Measurements from ENCODE around the gene PAFAH1B1. TPM values are rescaled to one million over a fixed set of nuclear protein-coding genes. Genes with fewer than 3 reads are reported as not detected.
"Not testable (repeated sequence)": the region's sequence is repeated elsewhere in the genome, so short reads cannot be mapped to it uniquely, and the experiment has no call there.

Gene PAFAH1B1
- 100 to 1,000 TPM; 104 to 128 (median 106) TPM for total RNA-seq
- 39.1 TPM for polyA plus RNA-seq
- long read RNA-seq, donor 1, full-length matches to known transcripts, result 42 of 69 reads
- long read RNA-seq, donor 1, partial matches to known transcripts, result 2 of 69 reads
- long read RNA-seq, donor 1, other reads (novel, unspliced or antisense), result 25 of 69 reads
- long read RNA-seq, donor 2, full-length matches to known transcripts, result 16 of 24 reads
- long read RNA-seq, donor 2, partial matches to known transcripts, result 1 of 24 reads
- long read RNA-seq, donor 2, other reads (novel, unspliced or antisense), result 7 of 24 reads
- long read RNA-seq, donor 3, full-length matches to known transcripts, result 44 of 85 reads
- long read RNA-seq, donor 3, partial matches to known transcripts, result 12 of 85 reads
- long read RNA-seq, donor 3, other reads (novel, unspliced or antisense), result 29 of 85 reads
- long read RNA-seq, donor 4, full-length matches to known transcripts, result 7 of 19 reads
- long read RNA-seq, donor 4, partial matches to known transcripts, result 1 of 19 reads
- long read RNA-seq, donor 4, other reads (novel, unspliced or antisense), result 11 of 19 reads

DNA sequence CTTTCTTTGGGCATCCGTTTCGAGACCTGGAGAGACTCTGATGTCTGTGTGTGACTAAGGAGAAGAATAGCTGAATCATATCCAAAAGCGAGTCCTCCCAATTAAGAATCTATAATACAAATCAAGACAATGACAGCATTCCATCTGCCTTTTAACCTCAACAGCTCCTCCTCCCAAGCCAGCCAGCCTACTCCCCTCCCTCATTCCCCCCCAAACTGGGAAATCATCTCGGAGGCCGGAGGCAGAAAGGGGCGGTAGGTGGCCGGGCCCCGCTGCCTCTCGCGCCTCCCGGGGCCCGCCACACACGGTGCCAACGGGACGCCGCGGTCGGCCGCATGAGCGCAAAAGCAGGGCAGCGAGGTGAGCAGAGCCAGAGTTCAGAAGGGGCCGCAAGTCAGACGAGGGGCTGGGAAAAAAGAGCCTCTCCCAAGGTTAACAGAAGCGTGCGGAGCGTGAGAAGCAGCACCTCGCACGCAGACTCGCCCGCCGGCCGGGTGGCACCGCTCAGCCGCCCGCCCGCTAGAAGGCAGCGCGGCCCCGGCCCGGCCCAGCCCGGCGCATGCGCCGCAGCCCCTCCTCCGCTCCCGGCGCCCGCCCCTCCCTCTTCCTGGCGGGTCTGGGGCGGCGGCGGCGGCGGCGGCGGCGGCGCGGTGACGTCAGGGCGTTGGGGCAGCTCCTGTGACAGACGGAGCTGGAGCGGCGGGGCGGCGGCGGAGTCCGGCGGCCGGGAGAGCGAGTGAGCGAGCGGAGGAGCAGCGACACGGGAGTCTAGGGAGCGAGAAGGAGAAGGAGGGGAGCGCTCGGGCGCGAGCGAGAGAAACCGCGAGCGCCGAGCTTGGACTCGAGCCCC, at the start of gene PAFAH1B1:
TSS of gene PAFAH1B1 (plus strand) at position 684 of the 850 bp plus-strand sequence. CDS start 44,635 bp downstream, outside the sequence.
- ATAC-seq, result peak; percentile 94 to 95
- Histone ChIP-seq H3K27ac (ENCODE audit: low read length) (peak within 1 kb of the TSS; percentile 87), H3K4me1 (ENCODE audit: control insufficient read depth, insufficient read depth, low read length) (no peaks in the 10 kb centered on the region), H3K4me3 (ENCODE audit: low read length) (peak within 1 kb of the TSS; percentile 98), H3K9me3 (ENCODE audit: control insufficient read depth, low read length) (no peaks in the 10 kb centered on the region), H3K27me3 (ENCODE audit: control insufficient read depth, insufficient read depth) (no peaks in the 10 kb centered on the region)
- DNase-seq, result peak; percentile 93 to 98 (median 97)
- intact Hi-C loops (cut with DNase I), result loop anchor here in 2 of 4 donors (10.0 kb wide), 1 partner anchor 72 kb away; no protein-coding TSS in a partner anchor
- WGBS, result under 1% methylated on average over 86 of the region's 86 CpGs

DNA sequence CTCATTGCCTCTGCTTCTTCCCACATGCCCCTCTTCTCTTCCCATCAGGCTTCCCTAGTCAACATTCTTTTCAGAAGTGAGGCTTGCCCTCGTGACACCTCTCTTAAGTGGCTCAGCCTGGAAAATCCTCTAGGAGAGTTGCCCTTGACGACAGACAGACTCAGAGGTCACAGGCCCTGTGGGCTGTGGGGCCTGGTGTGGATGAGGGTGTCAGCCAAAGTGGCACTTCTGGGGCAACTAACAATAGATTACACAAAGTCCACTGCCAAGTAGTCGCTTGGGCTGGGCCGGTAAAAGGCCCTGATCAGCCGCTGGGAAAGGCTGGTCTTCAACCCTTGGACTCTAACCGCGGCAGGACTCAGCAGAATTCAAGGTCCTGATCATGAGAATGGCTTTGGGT, 48.1 kb upstream of the PAFAH1B1 start:
- ATAC-seq, result peak; percentile 74 to 78
- no peak overlapping the region for H3K27ac ChIP-seq (ENCODE audit: low read length)
- intact Hi-C loops (cut with DNase I), result no loop called here

DNA sequence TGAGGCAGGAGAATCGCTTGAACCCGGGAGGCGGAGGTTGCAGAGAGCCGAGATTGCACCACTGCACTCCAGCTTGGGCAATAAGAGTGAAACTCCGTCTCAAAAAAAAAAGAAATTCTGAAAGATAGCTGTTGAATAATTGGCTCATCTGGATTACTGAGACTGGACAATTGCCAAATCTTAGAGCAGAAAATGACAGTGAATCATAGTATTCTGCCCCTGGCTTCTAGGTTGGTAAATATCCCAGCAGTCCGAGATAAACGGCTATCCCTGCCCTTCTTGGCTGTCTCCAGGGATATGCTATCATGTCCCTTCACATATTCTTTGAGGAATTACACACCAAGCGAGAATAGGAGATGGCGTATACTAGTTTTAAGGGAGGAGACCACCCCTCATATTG, 46.3 kb upstream of the PAFAH1B1 start:
- intact Hi-C loops (cut with DNase I), result no loop called here
- no peak overlapping the region for H3K27ac ChIP-seq (ENCODE audit: low read length)
- ATAC-seq (no peak), DNase-seq (no peak)
- H3K4me1 ChIP-seq (ENCODE audit: control insufficient read depth, insufficient read depth, low read length), result no peaks in the 10 kb centered on the region
- H3K4me3 ChIP-seq (ENCODE audit: low read length), result no peak overlapping the region
- WGBS, result 58% methylated on average over 9 of the region's 9 CpGs
- no peaks in the 10 kb centered on the region for H3K27me3 ChIP-seq (ENCODE audit: control insufficient read depth, insufficient read depth)
- H3K9me3 ChIP-seq (ENCODE audit: control insufficient read depth, low read length), result no peaks in the 10 kb centered on the region

More for the DNA sequence above, 48.1 kb upstream of the PAFAH1B1 start:
- DNase-seq, result peak in 2 of 3 donors; percentile 55
- no peak overlapping the region for H3K4me3 ChIP-seq (ENCODE audit: low read length)
- H3K4me1 ChIP-seq (ENCODE audit: control insufficient read depth, insufficient read depth, low read length), result no peaks in the 10 kb centered on the region
- H3K27me3 ChIP-seq (ENCODE audit: control insufficient read depth, insufficient read depth), result no peaks in the 10 kb centered on the region
- no peaks in the 10 kb centered on the region for H3K9me3 ChIP-seq (ENCODE audit: control insufficient read depth, low read length)
- 71% methylated on average over 7 of the region's 7 CpGs for WGBS

DNA sequence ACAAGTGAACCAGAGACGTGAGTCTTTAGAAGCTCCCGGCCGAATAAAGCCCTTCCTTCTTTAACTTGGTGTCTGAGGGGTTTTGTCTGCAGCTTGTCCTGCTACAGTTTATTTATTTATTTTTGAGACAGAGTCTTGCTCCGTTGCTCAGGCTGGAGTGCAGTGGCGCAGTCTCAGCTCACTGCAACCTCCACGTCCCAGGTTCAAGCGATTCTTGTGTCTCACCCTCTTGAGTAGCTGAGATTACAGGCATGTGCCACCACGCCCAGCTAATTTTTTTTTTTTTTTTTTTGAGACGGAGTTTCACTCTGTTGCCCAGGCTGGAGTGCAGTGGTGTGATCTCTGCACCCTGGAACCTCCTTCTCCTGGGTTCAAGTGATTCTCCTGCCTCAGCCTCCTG, 45.4 kb upstream of the PAFAH1B1 start:
- H3K27me3 ChIP-seq (ENCODE audit: control insufficient read depth, insufficient read depth); H3K4me3 ChIP-seq (ENCODE audit: low read length); H3K9me3 ChIP-seq (ENCODE audit: control insufficient read depth, low read length); ATAC-seq; DNase-seq; H3K4me1 ChIP-seq (ENCODE audit: control insufficient read depth, insufficient read depth, low read length); intact Hi-C loops (cut with DNase I); H3K27ac ChIP-seq (ENCODE audit: low read length): not testable (repeated sequence)
- 62% methylated on average over 9 of the region's 9 CpGs for WGBS

DNA sequence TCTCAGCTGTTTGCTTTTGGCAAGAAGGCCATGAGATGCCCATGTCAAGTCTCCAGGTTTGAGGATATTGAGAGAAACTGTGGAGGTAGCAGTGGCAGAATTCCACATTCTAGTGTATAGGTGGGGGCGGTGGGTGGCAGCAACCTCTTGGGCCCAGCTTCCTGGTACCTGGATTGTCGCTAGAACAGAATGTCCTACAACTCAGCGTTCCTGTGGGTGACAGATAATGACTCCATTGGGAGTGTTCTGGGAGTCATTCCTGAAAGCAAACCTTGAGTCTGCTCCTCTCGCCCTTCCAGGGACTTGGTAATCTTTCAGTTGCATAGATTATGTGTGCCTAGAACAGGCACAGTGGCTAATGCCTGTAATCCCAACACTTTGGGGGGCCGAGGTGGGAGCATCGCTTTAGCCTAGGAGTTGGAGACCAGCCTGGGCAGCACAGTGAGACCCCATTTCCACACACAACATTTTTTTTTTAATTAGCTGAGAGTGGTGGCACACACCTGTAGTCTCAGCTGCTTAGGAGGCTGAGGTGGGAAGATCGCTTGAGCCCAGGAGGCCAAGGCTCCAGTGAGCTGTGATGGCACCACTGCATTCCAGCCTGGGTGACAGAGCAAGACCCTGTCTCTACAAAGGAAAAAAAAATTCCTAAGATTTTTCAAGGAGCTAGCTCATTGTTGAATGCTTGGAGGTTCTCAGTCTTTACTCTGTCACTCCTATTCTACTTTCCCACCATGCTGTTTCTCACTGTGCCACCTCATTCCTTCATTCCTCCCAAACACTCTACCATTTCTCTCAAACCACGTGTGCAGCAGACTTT, 43.9 kb upstream of the PAFAH1B1 start:
- H3K27me3 ChIP-seq (ENCODE audit: control insufficient read depth, insufficient read depth), result no peaks in the 10 kb centered on the region
- H3K9me3 ChIP-seq (ENCODE audit: control insufficient read depth, low read length), result no peaks in the 10 kb centered on the region
- ATAC-seq, result no peak
- intact Hi-C loops (cut with DNase I), result no loop called here
- 86% methylated on average over 8 of the region's 8 CpGs for WGBS
- DNase-seq, result no peak
- H3K27ac ChIP-seq (ENCODE audit: low read length), result no peak overlapping the region
- H3K4me3 ChIP-seq (ENCODE audit: low read length), result no peak overlapping the region
- no peaks in the 10 kb centered on the region for H3K4me1 ChIP-seq (ENCODE audit: control insufficient read depth, insufficient read depth, low read length)

DNA sequence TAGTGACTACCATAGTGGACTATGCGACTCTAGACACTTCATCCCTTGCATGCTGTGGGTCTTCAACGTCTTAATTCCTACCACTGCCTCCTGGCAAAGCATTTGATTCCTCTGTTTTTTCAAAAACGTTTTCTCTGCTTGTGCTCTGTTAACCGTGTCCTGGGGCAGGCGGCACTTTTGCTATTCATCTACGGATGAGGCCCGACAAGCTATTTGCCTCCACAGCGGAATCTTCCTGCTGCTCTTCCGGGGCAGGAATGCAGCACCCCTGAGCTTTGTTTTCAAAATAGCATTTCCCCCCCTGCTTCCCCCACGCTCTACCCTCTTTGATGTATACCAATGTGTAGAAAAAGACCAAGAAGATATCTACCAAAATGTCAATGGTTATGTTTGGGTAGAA, 42.0 kb upstream of the PAFAH1B1 start:
- ATAC-seq (no peak), DNase-seq (no peak)
- no peaks in the 10 kb centered on the region for H3K4me1 ChIP-seq (ENCODE audit: control insufficient read depth, insufficient read depth, low read length)
- H3K27me3 ChIP-seq (ENCODE audit: control insufficient read depth, insufficient read depth), result no peaks in the 10 kb centered on the region
- intact Hi-C loops (cut with DNase I), result no loop called here
- no peak overlapping the region for H3K4me3 ChIP-seq (ENCODE audit: low read length)
- no peak overlapping the region for H3K27ac ChIP-seq (ENCODE audit: low read length)
- H3K9me3 ChIP-seq (ENCODE audit: control insufficient read depth, low read length), result no peaks in the 10 kb centered on the region
- 31% methylated on average over 10 of the region's 10 CpGs for WGBS

DNA sequence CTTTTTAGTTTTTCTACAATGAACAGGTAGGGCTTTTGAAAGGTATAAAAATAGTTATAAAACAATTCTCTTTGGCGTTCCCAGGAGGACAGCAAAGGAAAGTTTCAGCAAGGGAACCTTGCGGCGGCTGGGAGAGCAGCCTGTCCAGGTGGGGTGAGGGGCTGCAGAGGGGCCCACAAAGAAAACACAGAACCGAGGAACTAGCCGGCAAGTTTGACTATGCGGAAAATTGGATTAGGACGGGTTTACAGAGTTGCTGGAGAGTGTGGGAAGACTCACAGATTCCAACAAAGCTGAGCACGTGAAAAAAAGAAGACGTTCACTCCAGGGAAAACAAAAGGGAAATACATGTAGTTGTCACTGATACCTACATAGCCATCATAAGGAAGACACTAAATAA, 41.5 kb upstream of the PAFAH1B1 start:
- H3K9me3 ChIP-seq (ENCODE audit: control insufficient read depth, low read length), result no peaks in the 10 kb centered on the region
- H3K27ac ChIP-seq (ENCODE audit: low read length), result no peak overlapping the region
- H3K4me3 ChIP-seq (ENCODE audit: low read length), result no peak overlapping the region
- no peaks in the 10 kb centered on the region for H3K4me1 ChIP-seq (ENCODE audit: control insufficient read depth, insufficient read depth, low read length)
- H3K27me3 ChIP-seq (ENCODE audit: control insufficient read depth, insufficient read depth), result no peaks in the 10 kb centered on the region
- intact Hi-C loops (cut with DNase I), result no loop called here
- WGBS, result 41% methylated on average over 9 of the region's 9 CpGs
- DNase-seq (no peak), ATAC-seq (no peak)

DNA sequence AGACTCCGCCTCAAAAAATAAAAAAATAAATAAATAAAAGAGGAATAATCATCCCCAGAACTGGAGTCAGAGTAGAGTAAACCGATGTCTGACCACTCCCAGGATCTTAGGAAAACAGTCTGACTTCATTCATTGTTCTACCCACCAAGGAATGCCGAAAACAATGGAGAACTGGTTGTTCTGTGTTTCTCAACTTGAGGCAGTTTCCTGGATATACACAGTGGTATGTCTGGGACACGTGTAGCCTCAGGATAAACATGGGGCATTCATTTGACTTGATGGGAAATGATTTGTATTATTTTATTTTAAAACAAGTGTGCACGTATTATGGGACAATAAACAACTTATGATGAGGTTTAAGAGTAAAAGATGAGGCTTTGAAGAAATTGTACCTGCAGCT, 32.8 kb upstream of the PAFAH1B1 start:
- Histone ChIP-seq H3K4me3 (ENCODE audit: low read length) (no peak overlapping the region), H3K27me3 (ENCODE audit: control insufficient read depth, insufficient read depth) (no peaks in the 10 kb centered on the region), H3K9me3 (ENCODE audit: control insufficient read depth, low read length) (no peaks in the 10 kb centered on the region), H3K27ac (ENCODE audit: low read length) (no peak overlapping the region), H3K4me1 (ENCODE audit: control insufficient read depth, insufficient read depth, low read length) (no peaks in the 10 kb centered on the region)
- no peak for ATAC-seq
- WGBS, result 73% methylated on average over 5 of the region's 5 CpGs
- DNase-seq, result no peak
- intact Hi-C loops (cut with DNase I), result no loop called here

DNA sequence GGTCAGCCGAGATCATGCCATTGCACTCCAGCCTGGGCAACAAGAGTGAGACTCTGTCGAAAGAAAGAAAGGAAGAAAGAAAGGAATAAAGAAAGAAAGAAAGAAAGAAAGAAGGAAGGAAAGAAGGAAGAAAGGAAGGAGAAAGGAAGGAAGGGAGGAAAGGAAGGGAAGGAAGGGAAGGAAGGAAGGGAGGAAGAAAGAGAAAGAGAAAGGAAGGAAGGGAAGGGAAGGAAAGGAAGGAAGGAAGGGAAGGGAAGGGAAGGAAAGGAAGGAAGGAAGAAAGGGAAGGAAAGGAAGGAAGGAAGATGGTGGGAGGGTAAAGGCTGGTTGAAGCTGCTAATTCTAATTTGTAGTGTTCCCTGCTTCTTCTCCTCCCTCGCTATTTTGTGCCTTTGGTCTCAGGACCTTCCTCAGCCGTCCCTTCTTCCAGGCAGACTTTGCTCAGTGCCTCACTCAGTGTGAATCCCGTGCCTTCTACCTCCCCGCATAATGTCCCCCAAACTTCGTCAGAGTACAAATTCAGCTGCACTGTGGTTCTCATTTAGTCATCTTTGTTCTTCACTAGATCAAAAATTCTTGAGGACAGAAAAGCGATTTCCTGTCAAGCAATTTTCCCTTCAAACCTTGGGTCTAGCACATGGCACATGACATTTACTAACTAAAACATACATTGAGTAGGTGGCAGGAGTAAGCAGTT, 31.1 kb upstream of the PAFAH1B1 start:
- intact Hi-C loops (cut with DNase I), result no loop called here
- WGBS, result 85% methylated on average over 8 of the region's 8 CpGs
- no peak for ATAC-seq
- Histone ChIP-seq H3K9me3 (ENCODE audit: control insufficient read depth, low read length) (no peaks in the 10 kb centered on the region), H3K4me1 (ENCODE audit: control insufficient read depth, insufficient read depth, low read length) (no peaks in the 10 kb centered on the region), H3K27ac (ENCODE audit: low read length) (no peak overlapping the region), H3K4me3 (ENCODE audit: low read length) (no peak overlapping the region), H3K27me3 (ENCODE audit: control insufficient read depth, insufficient read depth) (no peaks in the 10 kb centered on the region)
- DNase-seq, result no peak

DNA sequence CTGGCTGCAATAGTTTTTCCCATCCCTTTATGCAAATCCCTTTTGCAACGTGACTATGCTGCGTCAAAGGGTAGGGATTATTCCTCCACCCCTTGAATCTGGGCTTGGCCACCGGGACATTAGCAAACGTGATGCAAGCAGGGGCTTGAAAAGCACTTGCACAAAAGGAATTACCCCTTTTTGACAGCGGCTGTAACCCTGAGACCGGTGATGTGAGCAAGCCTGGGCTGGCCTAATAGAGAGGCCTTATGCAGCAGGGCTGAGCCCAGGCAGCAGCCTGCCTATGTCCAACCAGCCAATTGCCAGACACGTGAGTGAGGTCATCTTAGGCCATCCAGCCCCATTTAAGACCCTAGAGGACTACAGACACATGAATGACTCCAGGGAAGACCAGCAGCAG, 30.4 kb upstream of the PAFAH1B1 start:
- no peak for DNase-seq
- Histone ChIP-seq H3K9me3 (ENCODE audit: control insufficient read depth, low read length) (no peaks in the 10 kb centered on the region), H3K27ac (ENCODE audit: low read length) (no peak overlapping the region), H3K27me3 (ENCODE audit: control insufficient read depth, insufficient read depth) (no peaks in the 10 kb centered on the region), H3K4me1 (ENCODE audit: control insufficient read depth, insufficient read depth, low read length) (no peaks in the 10 kb centered on the region), H3K4me3 (ENCODE audit: low read length) (no peak overlapping the region)
- ATAC-seq, result no peak
- intact Hi-C loops (cut with DNase I), result no loop called here
- WGBS, result 72% methylated on average over 7 of the region's 7 CpGs
